HepG2 (cell line): Measurements from ENCODE around the gene NPB. TPM values are rescaled to one million over a fixed set of nuclear protein-coding genes. Genes with fewer than 3 reads are reported as not detected.

Experiments used
- CC2D1A ChIP-seq: sonication (generic); formaldehyde crosslinking; IDR thresholded peaks from 2 replicates; pipeline ENCODE4 v1.8.1; 2023; ENCODE audit warnings: mild to moderate bottlenecking, missing genetic modification reagents
- PHF8 ChIP-seq: sonication (generic); formaldehyde crosslinking; IDR thresholded peaks from 2 replicates; pipeline ENCODE4 v1.5.0; 2020; ENCODE audit warnings: missing genetic modification reagents
- PRPF4 ChIP-seq: fragments of 200-400 bp; formaldehyde crosslinking; IDR thresholded peaks from 2 replicates; pipeline ENCODE4 v1.6.1; 2016; ENCODE audit warnings: low read length, low read depth; ENCODE audit not compliant: poor library complexity, severe bottlenecking
- ZFY ChIP-seq: sonication (generic); formaldehyde crosslinking; IDR thresholded peaks from 2 replicates; pipeline ENCODE4 v1.4.0; 2020; ENCODE audit warnings: missing genetic modification reagents
- ZNF562 ChIP-seq: sonication (generic); formaldehyde crosslinking; IDR thresholded peaks from 2 replicates; pipeline ENCODE4 v1.8.0; 2022; ENCODE audit warnings: missing genetic modification reagents, borderline replicate concordance
- ZNF619 ChIP-seq: sonication (generic); formaldehyde crosslinking; IDR thresholded peaks from 2 replicates; pipeline ENCODE4 v1.4.0; 2020; ENCODE audit warnings: mild to moderate bottlenecking, missing genetic modification reagents
- polyA plus RNA-seq, 8 experiments: library from polyadenylated mRNA; depleted of rRNA in 3 of 8; stranded (reverse) in 7 of 8; unstranded in 1 of 8; fragments of >200 nt; fragmentation: Illumina TruSeq in 4 of 8; extraction: Trizol in 4 of 8; gene quantifications; 2 replicates each; pipeline versions ENCODE4 v1.2.1 to v1.2.3, GENCODE V29; 2011 to 2016; ENCODE audit warnings: low read depth in 4 of 8, missing spikeins in 1 of 8, mixed read lengths in 1 of 8; ENCODE audit not compliant: insufficient read depth in 1 of 8
- total RNA-seq, 5 experiments: library from RNA; depleted of rRNA; stranded (reverse); fragments of >200 nt; fragmentation: Illumina TruSeq; extraction: Trizol; gene quantifications; 2 replicates each; pipeline ENCODE4 v1.2.3, GENCODE V29; 2016; ENCODE audit warnings: low read depth in 1 of 5
- TF ChIP-seq, protein P1 (sequence below), 2 experiments: sonication (generic) in 1 of 2; formaldehyde crosslinking in 1 of 2; IDR thresholded peaks; 2 replicates each; pipeline versions ENCODE4 v1.6.1 to v1.9.0; 2014 to 2022; ENCODE audit warnings: antibody characterized with exemption in 1 of 2, borderline replicate concordance in 1 of 2, inconsistent platforms in 1 of 2, low read depth in 1 of 2, missing genetic modification reagents in 1 of 2
- TF ChIP-seq, protein P2 (sequence below): sonication (generic); formaldehyde crosslinking; IDR thresholded peaks from 2 replicates; pipeline ENCODE4 v1.5.1; 2020; ENCODE audit warnings: missing genetic modification reagents, mild to moderate bottlenecking, borderline replicate concordance
- TF ChIP-seq, protein P3 (sequence below): IDR thresholded peaks from 2 replicates; pipeline ENCODE4 v1.6.1; 2016; ENCODE audit warnings: low read depth
- TF ChIP-seq, protein P4 (sequence below): sonication (generic); formaldehyde crosslinking; IDR thresholded peaks from 2 replicates; pipeline ENCODE4 v1.5.1; 2020; ENCODE audit warnings: missing genetic modification reagents, mild to moderate bottlenecking, borderline replicate concordance
- TF ChIP-seq, protein P5 (sequence below): sonication (generic); formaldehyde crosslinking; IDR thresholded peaks from 2 replicates; pipeline ENCODE4 v1.4.0; 2020; ENCODE audit warnings: mild to moderate bottlenecking, low read depth, missing genetic modification reagents

Gene NPB
- total and polyA plus RNA-seq, 2 of the 13 experiments (the other 11 are each of a cell fraction or from before 2014, with no cell fraction given): 0.11 to 0.93 TPM

DNA sequence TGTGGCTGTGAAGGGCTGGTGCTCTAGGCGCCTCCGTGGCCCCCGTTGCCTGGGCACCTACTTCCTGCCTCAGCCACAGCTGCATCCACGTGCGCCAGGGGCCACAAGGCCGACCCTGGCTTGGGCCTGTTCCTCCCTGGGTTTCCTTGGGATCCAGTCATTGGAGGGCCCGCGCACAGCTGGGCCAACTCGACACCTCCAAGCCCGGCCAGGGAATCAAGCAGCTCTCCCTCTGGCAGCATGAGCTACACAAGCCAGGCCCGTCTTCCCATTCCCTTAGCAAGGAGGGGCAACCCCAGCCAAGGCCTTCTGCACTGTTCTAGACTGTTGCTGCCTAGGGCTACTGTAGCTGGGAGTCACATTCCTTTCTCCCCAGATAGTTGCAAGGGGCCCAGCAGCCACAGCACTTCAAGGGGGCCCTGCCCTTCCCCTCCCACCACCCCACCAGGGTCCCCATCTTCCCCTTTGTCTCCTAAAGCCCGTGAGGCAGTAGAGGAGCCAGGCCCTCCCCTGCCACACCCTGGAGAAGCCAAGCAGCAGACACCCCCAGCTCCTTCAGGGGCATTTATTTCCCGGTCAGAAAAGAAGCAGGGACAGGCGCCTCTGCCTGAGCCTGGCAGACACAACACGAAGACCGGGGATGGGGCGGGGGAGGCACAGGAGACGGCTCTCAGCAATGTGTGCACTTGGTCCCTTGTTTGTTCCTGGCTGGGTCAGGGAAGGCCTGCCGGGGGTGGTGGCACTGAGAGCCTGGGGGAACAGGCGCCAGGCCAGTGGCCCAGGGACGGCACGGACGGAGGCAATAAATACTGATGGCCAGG lies 34.7 kb upstream of the NPB start (continued):
- TF ChIP-seq, protein P1, sequence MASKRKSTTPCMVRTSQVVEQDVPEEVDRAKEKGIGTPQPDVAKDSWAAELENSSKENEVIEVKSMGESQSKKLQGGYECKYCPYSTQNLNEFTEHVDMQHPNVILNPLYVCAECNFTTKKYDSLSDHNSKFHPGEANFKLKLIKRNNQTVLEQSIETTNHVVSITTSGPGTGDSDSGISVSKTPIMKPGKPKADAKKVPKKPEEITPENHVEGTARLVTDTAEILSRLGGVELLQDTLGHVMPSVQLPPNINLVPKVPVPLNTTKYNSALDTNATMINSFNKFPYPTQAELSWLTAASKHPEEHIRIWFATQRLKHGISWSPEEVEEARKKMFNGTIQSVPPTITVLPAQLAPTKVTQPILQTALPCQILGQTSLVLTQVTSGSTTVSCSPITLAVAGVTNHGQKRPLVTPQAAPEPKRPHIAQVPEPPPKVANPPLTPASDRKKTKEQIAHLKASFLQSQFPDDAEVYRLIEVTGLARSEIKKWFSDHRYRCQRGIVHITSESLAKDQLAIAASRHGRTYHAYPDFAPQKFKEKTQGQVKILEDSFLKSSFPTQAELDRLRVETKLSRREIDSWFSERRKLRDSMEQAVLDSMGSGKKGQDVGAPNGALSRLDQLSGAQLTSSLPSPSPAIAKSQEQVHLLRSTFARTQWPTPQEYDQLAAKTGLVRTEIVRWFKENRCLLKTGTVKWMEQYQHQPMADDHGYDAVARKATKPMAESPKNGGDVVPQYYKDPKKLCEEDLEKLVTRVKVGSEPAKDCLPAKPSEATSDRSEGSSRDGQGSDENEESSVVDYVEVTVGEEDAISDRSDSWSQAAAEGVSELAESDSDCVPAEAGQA (IDR thresholded peaks at IDR 0.05; ENCODE audit: low read depth): no peak
- TF ChIP-seq, protein P1 (CRISPR knock-in tag; IDR thresholded peaks at IDR 0.05; ENCODE audit: borderline replicate concordance): no peak
- TF ChIP-seq PHF8 (no peak), PRPF4 (no peak), ZNF619 (CRISPR knock-in tag) (peak; percentile 86), ZNF562 (CRISPR knock-in tag) (no peak), ZFY (CRISPR knock-in tag) (peak; percentile 72), CC2D1A (CRISPR knock-in tag) (0 out of 2 replicates have a peak, but pooled peaks have one; percentile 89)
- TF ChIP-seq, protein P2, sequence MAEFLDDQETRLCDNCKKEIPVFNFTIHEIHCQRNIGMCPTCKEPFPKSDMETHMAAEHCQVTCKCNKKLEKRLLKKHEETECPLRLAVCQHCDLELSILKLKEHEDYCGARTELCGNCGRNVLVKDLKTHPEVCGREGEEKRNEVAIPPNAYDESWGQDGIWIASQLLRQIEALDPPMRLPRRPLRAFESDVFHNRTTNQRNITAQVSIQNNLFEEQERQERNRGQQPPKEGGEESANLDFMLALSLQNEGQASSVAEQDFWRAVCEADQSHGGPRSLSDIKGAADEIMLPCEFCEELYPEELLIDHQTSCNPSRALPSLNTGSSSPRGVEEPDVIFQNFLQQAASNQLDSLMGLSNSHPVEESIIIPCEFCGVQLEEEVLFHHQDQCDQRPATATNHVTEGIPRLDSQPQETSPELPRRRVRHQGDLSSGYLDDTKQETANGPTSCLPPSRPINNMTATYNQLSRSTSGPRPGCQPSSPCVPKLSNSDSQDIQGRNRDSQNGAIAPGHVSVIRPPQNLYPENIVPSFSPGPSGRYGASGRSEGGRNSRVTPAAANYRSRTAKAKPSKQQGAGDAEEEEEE (CRISPR knock-in tag): 0 out of 2 replicates have a peak, but pooled peaks have one; percentile 67
- TF ChIP-seq, protein P3, sequence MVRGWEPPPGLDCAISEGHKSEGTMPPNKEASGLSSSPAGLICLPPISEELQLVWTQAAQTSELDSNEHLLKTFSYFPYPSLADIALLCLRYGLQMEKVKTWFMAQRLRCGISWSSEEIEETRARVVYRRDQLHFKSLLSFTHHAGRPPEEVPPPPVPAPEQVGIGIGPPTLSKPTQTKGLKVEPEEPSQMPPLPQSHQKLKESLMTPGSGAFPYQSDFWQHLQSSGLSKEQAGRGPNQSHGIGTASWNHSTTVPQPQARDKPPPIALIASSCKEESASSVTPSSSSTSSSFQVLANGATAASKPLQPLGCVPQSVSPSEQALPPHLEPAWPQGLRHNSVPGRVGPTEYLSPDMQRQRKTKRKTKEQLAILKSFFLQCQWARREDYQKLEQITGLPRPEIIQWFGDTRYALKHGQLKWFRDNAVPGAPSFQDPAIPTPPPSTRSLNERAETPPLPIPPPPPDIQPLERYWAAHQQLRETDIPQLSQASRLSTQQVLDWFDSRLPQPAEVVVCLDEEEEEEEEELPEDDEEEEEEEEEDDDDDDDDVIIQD: no peak
- TF ChIP-seq, protein P4, sequence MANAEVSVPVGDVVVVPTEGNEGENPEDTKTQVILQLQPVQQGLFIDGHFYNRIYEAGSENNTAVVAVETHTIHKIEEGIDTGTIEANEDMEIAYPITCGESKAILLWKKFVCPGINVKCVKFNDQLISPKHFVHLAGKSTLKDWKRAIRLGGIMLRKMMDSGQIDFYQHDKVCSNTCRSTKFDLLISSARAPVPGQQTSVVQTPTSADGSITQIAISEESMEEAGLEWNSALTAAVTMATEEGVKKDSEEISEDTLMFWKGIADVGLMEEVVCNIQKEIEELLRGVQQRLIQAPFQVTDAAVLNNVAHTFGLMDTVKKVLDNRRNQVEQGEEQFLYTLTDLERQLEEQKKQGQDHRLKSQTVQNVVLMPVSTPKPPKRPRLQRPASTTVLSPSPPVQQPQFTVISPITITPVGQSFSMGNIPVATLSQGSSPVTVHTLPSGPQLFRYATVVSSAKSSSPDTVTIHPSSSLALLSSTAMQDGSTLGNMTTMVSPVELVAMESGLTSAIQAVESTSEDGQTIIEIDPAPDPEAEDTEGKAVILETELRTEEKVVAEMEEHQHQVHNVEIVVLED: peak; percentile 17; the same call in 1 of the 2 replicates
- TF ChIP-seq, protein P5, sequence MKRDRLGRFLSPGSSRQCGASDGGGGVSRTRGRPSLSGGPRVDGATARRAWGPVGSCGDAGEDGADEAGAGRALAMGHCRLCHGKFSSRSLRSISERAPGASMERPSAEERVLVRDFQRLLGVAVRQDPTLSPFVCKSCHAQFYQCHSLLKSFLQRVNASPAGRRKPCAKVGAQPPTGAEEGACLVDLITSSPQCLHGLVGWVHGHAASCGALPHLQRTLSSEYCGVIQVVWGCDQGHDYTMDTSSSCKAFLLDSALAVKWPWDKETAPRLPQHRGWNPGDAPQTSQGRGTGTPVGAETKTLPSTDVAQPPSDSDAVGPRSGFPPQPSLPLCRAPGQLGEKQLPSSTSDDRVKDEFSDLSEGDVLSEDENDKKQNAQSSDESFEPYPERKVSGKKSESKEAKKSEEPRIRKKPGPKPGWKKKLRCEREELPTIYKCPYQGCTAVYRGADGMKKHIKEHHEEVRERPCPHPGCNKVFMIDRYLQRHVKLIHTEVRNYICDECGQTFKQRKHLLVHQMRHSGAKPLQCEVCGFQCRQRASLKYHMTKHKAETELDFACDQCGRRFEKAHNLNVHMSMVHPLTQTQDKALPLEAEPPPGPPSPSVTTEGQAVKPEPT: no peak
